ENCODE results near the gene PLXNB2.

The PLXNB2 gene

DNA sequence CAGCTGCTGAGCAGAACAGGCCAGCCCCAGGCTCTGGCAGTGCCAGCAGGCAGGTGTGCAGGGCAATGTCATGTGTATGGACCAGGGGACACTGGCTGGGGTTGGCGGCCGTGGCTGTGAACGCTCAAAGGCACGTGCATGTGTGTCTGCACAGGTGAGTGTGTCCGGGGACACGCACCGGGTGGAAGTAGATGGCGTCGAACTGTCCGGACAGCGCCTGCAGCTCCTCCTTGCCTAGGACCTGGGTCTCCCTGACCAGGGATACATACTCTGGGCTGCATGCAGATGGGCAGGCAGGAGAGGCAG, 57.2 kb downstream of the PLXNB2 start:
- no peak for DNase-seq

DNA sequence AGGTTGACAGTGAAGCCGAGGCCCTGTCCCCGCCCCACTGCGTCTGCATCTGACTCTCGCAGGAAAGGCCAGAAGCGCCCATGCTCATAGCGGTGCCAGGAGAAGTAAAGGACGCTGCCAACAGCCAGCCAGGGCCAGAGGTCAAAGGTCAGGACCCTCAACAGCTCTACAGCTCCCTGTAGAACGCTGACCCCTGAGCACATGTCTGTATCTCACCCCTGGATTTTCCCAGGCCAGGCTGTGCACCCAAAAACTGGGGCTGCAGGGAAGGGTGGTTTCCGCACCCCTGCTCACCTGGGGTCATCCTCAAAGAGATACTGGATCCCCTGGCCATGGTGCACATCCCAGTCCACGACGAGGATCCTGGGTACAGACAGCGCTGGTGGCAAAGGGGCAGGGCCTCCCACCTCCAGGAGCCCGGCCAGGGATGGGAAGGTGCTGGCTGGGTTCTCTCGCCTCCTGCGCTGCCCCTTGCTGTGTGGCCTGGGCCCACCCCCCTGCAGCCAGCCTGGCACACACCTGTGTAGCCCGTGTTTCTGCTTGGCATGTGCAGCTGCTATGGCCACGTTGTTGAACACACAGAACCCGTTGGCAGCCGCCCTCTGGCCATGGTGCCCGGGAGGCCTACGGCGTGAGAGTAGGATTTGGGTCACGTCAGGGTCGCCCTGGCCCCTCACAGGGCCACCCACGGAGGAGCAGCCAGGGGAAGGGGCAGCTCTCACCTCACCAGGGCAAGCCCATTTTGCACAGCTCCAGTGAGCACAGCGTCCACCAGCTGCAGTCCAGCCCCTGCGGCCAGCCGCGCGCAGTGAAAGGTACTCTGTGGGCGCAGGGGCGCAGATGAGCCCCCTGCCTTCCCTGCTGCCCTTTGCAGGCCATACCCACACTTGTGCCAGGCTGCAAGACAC, 57.9 kb downstream of the PLXNB2 start:
- no peak for DNase-seq

DNA sequence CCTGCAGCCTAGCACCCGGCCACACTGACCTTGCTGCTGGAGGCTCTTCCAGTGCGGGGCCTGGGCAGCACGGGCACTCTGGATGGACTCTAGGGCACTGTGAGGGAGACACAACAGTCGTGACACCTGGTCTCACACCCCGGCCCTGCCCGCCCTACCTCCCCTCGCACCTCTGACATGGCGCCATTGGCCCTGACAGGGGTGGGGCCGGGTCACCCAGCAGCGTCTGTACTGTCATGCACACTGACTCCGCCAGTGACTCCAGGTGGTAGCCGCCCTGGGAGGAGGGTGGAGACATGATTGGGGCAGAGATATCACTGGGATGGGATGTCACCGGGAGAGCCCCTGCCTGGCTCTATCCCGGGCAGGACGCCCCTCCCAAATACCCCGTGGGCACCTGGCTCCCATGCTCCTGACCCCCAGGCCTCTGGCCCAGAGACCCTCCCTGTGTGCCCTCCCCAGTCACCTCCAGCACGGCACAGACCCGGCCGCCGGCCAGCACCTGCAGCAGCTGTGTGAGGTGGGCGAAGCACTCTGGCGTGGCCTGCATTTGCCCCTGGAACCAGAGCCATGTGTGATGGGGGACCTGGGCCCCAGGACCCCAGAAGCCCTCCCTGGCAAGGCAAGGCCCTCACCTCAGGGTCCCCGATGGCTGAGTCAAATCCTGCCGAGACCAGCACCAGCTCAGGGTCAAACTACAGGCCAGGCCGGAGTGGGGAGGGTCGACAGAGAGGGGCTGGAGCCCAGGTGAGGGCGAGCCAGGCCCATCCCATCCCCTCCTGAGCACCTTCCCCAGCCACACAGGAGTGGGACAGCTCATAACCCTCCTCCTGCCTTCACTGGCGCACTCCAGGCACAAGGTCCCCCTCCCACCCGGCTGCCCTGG, 59.0 kb downstream of the PLXNB2 start:
- DNase-seq: no peak

DNA sequence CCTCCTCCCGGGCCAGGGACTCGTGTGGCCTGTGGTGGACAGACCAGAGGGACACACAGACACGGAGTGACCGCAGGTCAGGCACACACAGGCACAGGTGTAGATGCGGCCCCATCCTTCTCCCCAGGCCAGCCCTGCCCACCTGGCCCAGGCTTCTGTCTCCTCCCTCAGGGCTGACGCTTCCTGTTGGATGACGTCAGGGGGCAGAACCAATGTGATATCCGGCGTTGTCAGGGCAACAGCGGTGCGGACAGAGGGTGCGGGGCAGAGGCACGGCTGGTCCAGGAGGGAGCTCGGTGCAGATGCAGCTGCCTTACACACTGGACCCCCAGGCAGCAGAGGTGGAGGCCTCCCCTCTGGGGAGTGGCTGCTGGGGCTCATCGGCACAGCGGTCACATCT, 59.7 kb downstream of the PLXNB2 start:
- no peak for DNase-seq

DNA sequence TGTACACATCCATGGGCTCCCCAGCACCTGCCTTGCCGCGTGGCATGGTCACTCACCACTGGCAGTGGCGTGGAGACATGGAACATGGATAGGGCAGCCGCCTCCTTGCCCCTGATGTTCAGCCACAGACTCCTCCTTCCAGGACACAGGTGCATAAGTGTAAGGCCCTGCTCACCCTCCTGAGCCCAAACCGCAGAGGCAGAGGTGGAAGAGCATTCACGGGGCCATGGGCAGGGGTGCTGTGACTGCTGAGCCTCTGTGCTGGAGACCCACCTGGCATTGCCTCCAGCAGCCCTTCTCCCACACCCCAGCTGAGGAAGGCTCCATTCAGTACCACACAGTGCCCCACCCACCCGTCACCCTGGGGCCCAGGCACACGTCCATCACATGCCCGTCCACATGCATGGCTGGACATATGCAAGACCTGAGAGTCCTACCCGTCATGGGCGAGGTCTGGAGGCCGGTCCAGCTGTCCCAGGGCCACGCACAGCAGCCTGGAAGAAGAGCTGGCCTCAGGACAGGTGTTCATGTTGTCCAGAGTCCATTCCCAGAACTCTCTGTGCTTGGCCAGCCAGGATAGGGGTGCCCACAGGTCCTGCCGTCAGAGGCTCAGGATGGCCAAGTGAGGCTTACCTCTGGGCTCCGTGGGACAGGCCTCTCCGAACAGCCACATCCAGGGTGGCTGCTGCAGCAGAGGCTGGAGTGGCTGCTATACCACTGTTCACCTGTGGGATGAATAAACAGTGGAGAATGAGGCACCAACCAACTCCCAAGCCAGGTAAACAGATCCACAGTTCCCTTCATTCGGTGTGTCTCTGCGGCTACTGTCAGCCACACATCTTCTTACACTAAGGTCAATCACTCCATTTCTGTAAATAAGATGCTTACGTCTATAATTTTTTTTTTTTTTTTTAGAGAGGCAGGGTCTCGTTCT, 60.9 kb downstream of the PLXNB2 start:
- DNase-seq: no peak

DNA sequence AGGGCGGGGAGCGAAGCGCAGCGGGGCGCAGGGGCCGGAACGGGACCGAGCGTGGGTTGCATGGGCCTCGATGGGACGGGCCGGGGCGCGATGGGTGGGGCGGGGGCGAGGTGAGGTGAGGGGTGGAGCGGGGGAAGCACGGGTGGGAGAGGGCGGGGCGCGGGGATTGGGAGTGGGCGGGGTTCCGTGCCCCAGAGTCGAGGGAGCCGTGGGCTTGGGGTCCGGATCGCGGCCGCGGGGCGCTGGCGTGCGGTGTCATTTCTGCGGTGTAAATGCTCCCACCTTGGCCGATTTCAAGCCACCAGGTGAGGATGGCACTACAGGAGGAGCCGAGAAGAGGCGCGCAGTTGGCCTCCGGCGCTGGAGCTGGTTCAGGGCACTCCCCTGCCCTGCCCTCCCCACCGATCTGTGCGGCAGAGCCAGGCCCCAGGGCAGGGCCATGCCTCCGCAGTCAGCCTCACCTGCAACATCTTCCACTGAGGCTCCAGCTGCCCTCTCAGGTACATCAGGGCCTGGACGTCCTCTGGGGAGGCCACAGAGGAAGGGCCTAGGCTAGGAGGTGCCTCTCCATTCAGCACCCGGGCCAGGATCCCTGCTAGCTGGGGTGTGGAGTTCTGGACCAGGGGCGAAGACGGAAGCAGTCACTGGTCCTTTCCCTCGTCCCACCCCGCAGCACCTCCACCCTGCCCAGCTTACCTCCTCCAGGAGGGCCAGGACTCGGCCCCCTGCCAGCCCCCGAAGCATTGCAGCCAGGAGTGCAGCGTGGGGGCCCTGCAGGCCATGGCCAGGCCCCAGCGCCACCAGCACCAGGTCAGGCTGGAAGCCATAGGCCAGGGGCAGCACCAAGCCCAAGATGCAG, 62.0 kb downstream of the PLXNB2 start:
- no peak for DNase-seq

DNA sequence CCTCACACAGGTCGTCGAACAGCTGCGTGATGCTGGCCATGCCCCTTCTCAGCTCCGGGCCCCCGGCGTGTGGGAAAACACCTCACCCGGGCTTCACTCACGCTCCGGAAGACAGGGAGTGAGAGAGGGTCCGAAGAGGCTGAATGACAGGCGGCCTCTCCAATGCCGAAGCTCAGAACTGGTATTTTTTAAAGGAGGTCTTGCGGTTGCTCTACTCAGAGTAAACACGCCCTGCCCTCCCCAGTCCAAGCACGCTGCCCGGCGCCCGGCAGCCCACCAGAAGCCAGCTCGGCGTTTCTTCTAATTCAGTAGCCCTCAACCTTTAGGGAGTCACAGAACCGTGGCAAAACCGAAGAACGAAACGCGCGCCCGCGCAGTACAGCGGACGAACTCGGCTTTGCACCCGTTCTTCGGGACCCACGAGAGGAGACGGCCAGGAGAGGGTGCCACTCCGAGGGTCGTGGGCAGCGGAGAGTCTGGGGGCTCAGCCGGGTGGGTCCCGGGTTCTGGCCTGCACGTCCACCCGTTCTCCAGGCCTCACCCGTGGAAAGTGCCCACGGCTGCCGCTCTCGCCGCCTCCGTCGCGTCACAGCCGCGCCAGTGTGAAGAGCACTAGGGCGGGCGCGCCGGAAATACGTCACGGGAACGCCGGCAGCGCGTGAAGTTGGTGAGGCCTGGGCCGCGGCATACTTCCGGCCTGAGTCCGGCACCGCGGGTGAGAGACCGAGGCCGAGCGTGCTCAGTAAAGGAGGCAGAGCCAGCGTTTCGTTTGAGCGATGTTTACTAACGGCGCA, 62.8 kb downstream of the PLXNB2 start, which contains the start of gene TUBGCP6:
TUBGCP6 (minus strand) TSS at position 604 of the 794 bp plus-strand sequence; CDS start at position 40, 564 bp downstream.
- peak; percentile 67 for DNase-seq

DNA sequence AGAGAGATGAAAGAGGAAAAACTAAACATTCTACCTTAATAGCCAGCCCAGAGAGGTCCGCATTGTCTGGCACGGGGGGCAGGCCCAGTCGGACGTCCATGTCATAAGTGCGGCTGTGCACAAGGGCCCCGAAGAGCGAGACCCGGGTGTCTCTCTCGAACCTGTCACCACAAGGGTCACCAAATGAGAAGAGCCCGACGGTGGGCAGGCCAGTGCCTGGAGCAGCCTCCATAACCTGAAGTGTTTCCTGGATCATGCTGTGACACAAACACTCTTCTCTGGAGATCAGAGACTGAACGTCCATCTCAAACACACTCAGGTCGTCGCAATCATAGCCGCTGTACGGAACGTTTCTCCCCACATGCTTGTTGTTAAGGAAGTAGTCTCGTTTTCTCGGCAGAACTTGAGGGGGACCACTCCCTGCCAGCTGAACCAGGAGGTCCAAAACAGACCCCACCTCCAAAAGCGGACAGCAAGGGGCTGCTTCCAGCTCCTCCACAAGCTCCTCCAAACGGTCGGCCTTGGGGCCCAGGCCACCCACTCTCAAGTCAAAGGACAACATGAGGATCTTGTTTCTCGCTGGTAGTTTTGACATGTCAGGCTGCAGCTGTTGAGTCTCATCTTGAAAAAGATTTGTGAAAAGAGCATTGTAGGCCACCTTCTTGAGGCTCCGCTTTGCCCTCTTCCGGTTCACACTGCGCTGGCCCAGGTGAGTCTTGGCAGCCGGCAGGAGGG, 63.6 kb downstream of the PLXNB2 start:
- no peak for DNase-seq

DNA sequence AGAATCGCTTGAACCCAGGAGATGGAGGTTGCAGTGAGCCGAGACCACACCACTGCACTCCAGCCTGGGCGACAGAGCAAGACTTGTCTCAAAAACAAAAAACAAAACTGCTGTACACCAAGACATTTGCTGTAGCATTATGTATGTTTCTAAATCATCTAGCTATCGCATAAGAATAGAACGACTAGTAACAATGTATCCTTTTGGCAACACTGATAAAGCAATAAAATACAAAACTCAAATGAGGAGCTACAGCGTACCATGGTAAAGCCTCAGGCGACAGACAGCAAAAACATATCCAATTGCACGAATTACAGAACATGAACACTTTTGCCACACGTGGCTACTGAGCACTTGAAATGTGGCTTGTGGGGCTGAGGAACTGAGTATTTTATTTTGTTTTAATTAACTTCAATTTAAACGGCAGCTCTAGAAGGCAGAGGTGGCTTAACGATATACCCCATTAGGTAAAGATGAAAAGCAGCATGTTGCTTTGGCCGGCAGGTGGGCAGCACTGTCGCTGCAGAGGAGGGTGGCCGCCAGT, 65.0 kb downstream of the PLXNB2 start:
- DNase-seq: no peak

DNA sequence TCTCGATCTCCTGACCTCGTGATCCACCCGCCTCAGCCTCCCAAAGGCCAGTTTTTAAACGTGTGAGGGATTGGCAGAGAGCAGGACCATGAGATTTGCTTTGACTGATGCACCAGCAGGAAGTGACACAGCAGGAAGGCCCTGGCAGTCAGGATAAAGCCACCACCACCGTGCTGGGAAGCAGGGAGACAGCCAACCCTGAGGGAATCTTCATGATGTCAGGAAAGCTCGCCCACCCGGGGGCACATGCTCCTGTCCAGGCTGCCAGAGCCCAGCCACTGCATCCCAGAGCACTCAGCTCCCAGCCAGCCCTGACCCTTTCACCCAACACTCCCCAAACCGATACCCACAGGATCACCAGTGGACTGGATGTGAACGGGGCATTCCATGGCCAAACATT, 68.7 kb downstream of the PLXNB2 start:
- no peak for DNase-seq

DNA sequence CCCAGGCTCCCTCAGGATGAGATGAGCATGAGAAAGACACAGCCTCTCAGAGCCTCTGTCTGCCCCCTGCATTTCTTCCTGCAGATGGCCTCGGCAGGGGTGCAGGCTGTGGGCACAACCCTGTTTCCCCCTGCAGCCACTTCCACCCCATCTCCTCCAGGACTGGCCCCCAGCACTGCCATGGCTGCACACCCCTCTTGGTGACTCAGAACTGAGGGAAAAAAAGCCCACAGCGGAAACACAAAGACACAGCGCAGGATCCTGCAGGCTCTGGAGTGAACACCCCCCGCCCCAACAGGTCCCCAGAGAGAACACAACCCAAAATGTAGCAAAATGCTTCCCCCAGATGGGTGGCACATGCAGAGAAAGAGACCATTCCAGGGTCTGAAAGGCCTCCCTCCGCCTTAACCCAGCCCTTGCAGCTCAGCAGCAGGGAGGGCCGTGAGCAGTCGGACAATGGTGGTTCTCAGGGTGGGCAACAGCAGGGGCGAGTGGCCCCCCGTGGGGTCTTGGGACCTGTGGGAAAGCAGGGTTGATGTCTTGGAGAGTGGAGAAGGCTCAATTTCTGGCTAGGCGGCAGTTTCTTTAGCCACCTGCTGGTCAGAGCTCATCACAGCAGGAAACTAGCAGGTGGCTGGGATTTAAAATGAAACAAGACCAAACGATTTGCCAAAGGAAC, 70.6 kb downstream of the PLXNB2 start:
- no peak for DNase-seq

DNA sequence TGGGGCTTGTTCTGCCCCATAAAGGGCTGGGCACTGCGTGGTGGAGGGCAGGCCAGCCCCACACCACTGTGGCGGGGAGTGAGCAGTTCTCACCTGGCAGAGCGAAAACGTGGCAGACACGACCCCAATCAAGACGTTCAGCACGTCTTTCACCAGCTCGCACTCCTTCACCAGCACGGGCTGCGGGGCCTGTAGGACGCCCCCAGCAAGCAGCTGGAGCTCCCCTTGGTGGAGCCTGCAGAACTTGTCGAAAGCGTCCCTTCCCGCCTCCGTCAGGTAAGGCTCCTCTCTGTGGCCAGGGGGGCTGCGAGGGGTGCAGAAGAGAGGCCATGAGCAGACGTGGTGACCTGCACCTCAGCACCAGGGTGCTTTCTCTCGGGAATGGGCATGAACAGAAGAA, 74.2 kb downstream of the PLXNB2 start:
- no peak for DNase-seq

DNA sequence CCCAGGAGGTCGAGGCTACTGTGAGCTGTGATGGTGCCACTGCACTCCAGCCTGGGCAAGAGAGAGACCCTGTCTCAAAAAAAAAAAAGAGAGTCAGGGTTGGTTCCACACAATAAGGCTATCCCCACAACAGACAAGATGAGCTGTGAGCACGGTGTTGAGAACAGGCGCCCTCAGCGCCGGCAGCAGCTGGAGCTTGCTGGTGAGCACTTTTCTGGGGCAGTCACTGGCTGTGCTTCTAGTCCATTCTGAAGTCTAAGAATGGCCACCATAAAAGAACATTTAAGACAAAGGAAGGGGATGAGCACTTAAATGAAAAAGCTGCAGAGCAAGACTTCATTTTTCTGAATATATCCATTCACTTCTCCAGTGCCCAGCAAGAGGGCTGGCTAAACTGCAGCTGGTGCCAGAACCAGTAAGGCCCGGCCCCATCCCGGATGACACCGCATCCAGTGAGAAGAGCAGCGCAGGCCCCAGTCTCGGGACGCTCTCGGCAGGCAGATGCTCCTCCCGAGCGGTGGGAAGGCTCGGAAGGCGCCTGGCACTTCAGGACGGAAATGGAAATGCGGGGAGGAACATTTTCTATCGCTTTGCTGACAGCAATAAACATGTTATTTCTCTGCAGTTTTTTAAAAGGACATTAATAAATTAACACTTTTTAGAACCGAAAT, 74.8 kb downstream of the PLXNB2 start:
- no peak for DNase-seq

DNA sequence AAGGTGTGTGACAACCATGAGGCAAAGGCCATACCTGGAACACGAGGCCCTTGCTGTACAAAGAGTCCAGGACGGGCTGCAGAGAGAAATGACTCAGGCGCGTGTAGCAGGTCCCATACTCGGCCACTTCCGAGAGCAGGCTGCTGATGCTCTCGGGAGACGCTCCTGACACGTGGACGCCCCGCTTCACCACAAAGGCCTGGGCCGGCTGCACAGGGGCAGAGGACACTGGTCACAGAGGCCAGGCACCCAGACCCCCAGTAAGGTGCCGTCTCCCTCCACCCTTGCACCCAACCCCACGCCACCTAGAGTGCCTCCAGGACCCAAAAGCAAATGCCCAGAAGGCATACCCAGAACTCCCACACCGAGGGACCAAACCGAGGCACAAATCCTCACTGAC, 78.1 kb downstream of the PLXNB2 start:
- no peak for DNase-seq

DNA sequence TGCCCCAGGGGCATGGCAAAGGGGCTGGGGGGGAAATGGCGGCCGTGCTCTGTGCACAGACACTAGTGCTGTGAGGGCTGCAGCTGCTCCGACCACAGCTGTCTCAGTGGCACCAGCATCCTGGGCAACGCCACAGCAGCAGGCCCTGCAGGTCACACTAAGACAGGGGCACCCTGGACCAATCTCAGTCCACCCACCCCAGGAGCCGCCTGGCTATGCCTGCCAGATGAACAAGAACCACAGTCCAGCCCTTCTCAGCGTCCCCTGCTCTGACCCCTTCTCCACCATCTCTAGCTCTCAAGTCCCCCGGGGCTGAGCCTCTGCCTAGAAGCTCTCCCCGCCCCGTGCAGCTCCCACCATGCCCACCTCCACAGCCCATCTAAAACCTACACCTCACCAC, 79.1 kb downstream of the PLXNB2 start:
- no peak for DNase-seq

DNA sequence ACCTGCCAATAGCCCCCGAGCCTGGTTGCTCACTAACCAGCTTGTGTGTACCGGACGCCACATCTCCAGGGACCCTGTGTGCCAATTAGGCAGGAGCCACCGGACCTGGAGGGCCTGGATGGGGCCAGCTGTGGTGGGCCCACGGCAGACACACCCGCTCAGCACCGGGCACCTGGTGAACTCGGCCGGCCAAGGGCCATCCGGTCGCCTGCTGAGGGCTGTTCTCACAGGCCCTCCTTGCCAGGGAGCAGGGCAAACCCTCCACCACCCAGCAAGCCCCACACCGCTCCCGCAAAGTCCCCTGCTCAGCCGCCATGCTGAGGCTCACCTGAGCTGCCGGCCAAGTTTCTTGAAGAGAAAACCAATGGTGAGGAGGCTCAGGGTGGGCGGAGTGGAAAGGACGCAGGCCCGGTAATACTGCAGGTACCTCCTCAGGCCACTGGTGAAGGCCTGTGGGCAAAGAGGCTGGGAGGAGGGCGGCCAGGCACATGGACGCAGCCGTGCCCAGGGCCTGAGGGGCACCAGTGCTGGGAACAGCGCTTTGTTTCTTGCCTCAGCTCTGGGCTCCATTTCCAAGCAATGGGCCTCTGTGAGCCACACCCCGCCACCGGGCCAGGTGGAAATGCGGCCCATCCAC, 79.7 kb downstream of the PLXNB2 start:
- no peak for DNase-seq

DNA sequence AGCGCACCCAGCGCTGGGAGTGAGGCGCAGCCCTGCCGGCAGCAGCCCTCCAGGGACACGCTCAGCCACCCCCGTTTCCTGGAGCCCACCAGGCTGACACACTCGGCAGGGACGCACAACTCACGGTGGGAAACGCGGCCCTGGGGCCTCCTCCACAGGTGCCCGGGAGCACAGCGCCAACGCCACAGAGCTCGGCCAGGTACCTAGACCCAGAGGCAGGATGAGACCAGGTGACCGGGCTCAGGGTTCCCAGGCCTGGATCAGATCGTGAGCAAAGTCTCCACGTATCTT, 80.6 kb downstream of the PLXNB2 start:
- DNase-seq: no peak

DNA sequence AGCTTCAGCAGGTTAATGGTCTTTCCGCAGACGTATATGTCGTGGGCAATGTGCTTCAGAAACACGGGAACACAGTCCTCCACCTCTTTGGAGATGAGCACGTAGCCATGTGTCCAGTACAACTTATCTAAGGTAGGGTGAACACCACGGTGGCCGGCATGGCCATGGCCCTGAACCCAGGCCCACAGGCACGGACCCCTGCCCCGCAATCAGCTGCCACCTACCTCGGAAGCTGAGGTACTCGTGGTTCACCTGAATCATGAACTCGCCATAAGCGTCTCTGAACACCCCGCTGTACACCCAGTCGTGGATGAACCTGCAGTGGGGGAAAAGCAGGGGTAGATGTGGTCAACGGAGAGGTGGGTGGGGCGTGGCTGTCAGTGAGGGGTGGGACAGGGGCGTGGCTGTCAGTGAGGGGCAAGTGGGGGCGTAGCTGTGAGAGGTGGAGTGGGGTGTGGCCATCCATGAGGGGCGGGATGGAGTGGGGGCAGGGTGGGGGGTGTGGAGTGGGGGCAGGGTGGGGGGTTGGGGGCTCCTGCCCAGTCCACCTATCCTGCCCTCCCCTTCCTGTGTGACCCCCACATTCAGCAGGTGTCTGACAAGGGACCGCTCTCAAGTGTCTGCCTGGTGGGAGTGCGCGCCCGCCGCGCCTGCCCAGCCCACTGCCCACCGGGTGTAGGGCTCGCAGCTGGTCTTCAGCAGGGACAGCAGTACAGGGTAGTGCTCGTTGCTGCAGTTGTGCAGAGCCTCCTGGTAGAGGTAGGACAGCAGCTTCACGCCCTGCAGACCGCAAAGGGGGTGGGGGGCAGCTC, 81.2 kb downstream of the PLXNB2 start:
- no peak for DNase-seq
